Eye (tissue), 1 donor: Measurements from ENCODE around the gene SMYD4.
"Not testable (repeated sequence)": the region's sequence is repeated elsewhere in the genome, so short reads cannot be mapped to it uniquely, and the experiment has no call there.

ENCODE experiments used
- DNase-seq: peaks from one replicate; pipeline ENCODE4 v3.0.0-alpha.2; 2015

Gene SMYD4

GRCh38 chr17:1753767-1754429, 75.8 kb downstream of the SMYD4 start:
- no peak for DNase-seq

- no peak for DNase-seq
Observed at GRCh38 chr17:1752425-1753262, 77.1 kb downstream of the SMYD4 start.

- DNase-seq, result no peak
Observed at GRCh38 chr17:1750628-1751027, 79.1 kb downstream of the SMYD4 start.

GRCh38 chr17:1746975-1747543, 82.6 kb downstream of the SMYD4 start:
- DNase-seq, result no peak

GRCh38 chr17:1745513-1746020, 84.1 kb downstream of the SMYD4 start:
- no peak for DNase-seq

- DNase-seq, result no peak
Observed at GRCh38 chr17:1744551-1745512, 84.9 kb downstream of the SMYD4 start.

- no peak for DNase-seq
Observed at GRCh38 chr17:1743088-1743439, 86.6 kb downstream of the SMYD4 start.

- no peak for DNase-seq
Observed at GRCh38 chr17:1742371-1743087, 87.2 kb downstream of the SMYD4 start, which contains the start of gene SERPINF2. Gene SERPINF2 (plus strand): TSS chr17:1742871. CDS start chr17:1744996, 2,125 bp downstream.

GRCh38 chr17:1741899-1742298, 87.8 kb downstream of the SMYD4 start:
- DNase-seq, result not testable (repeated sequence)

GRCh38 chr17:1737531-1738291, 92.0 kb downstream of the SMYD4 start:
- no peak for DNase-seq

- DNase-seq, result peak; percentile 71
Observed at GRCh38 chr17:1736348-1737281, 93.1 kb downstream of the SMYD4 start.

- DNase-seq, result no peak
Observed at GRCh38 chr17:1735834-1736347, 93.8 kb downstream of the SMYD4 start.

GRCh38 chr17:1735418-1735817, 94.3 kb downstream of the SMYD4 start:
- DNase-seq, result no peak

- DNase-seq, result no peak
Observed at GRCh38 chr17:1733759-1734158, 95.9 kb downstream of the SMYD4 start.

GRCh38 chr17:1732833-1733321, 96.8 kb downstream of the SMYD4 start:
- DNase-seq, result no peak

GRCh38 chr17:1732241-1732832, 97.4 kb downstream of the SMYD4 start:
- DNase-seq, result no peak

- DNase-seq, result no peak
Observed at GRCh38 chr17:1731194-1731506, 98.6 kb downstream of the SMYD4 start.

GRCh38 chr17:1730326-1731193, 99.1 kb downstream of the SMYD4 start:
- peak; percentile 49 for DNase-seq
